ENCODE measurements around the gene ASCL2. TPM values are rescaled to one million over a fixed set of nuclear protein-coding genes. Genes with fewer than 3 reads are reported as not detected.

The ASCL2 gene, protein sequence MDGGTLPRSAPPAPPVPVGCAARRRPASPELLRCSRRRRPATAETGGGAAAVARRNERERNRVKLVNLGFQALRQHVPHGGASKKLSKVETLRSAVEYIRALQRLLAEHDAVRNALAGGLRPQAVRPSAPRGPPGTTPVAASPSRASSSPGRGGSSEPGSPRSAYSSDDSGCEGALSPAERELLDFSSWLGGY
- 0.03 to 0.07 TPM in 2 of 5 replicates, not detected in the others for total RNA-seq (2022; extraction: Qiagen RNA extraction; ENCODE audit: low read depth)

DNA sequence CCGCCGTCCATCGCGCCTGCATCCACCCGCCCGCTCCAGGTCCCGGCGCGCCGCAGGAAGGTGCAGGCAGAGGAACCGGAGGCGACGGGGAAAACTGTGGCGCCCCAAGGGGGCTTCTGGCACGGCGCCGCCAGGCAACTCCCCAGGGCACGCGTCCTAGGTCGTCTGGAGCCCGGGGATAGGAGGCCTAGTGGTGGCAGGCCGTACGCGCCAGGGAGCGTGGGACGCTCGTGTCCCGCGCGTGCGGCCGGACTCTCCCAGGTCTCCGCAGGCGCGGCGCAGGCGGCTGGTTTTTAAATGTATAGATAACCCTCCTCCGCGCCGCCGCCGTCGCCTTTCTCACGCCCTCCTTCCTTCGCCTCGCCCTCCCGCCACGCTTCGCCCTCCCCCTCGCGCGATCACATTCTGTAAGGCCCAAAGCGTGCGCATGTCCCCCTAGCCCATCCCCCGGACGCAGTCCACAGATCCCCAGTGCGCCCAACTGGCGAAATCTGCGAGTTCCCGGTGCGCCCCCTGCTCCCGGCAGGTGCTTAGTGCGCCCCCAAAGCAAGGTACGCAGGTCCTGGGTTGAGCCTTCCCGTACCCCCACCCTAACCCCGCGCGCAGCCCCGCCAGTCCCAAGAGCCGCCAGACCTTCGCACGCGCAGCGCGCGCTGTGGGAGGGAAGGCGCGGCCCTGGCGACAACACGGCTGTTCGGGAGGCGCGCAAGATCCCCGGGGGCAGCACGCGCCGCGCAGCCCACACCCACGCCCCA, at the start of gene ASCL2:
TSS of gene ASCL2 (minus strand) at position 267 of the 755 bp plus-strand sequence. CDS start at position 11, 256 bp downstream.

DNA sequence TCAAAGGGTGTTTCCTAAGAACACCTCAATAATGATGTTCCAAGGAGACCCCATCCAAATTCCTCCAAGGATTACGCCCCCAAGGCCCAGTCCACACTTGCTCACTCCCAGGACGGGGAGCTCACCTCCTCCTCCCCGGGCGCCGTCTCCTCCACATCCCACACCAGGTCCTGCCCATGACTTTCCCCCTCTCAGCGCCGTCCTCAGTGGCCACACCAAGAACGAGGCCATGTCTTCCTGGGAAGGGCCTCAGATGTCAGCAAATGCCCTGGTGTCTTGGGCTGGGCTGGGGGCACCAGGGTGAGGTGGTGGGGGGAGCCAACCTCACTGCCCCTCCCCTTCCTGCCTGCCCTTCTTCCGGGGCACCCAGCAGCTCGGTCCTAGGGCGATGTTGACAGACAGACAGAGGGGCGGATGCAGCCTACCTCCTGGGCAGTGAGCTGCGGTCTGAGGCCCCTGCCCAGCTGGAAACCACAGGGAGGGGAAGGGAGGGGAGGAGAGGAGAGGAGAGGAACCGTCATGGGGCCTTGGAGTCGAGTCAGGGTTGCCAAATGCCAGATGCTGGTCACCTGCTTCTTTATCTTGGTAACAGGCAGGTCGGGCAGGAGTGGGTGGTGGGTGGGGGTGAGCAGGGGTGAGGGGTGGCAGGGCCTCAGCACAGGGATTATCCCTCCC, 31.4 kb upstream of the ASCL2 start, which contains the start of the genes C11orf21 and TSPAN32:
TSS of gene C11orf21 (minus strand) at position 288 of the 675 bp plus-strand sequence. CDS start at position 178, 110 bp downstream.
TSS of gene TSPAN32 (plus strand) at position 383 of the 675 bp plus-strand sequence. CDS start at position 520, 137 bp downstream.

Other genes starting within 250 kb of the ASCL2 start
- 1.3 to 3.3 TPM (median 1.9 TPM) in 5 replicates for gene IGF2, start 131.2 kb downstream of the ASCL2 start, total RNA-seq (2022; extraction: Qiagen RNA extraction; ENCODE audit: low read depth)
- gene INS, start 109.4 kb downstream of the ASCL2 start, total RNA-seq (2022; extraction: Qiagen RNA extraction; ENCODE audit: low read depth), result not detected in 5 replicates
- gene TH, start 98.8 kb downstream of the ASCL2 start, total RNA-seq (2022; extraction: Qiagen RNA extraction; ENCODE audit: low read depth), result 0.09 TPM in 1 of 5 replicates, not detected in the others
- gene C11orf21, start 31.3 kb upstream of the ASCL2 start, total RNA-seq (2022; extraction: Qiagen RNA extraction; ENCODE audit: low read depth), result not detected in 5 replicates
- gene TSPAN32, start 31.4 kb upstream of the ASCL2 start, total RNA-seq (2022; extraction: Qiagen RNA extraction; ENCODE audit: low read depth), result not detected in 5 replicates
- 281 to 422 TPM (median 421 TPM) in 5 replicates for gene CD81, start 106.7 kb upstream of the ASCL2 start, total RNA-seq (2022; extraction: Qiagen RNA extraction; ENCODE audit: low read depth)
- gene TSSC4, start 130.2 kb upstream of the ASCL2 start, total RNA-seq (2022; extraction: Qiagen RNA extraction; ENCODE audit: low read depth), result 45.5 to 81.8 TPM (median 73.8 TPM) in 5 replicates
- not detected in 5 replicates for gene TRPM5, start 173.9 kb upstream of the ASCL2 start, total RNA-seq (2022; extraction: Qiagen RNA extraction; ENCODE audit: low read depth)
- 0.24 to 0.83 TPM (median 0.43 TPM) in 5 replicates for gene KCNQ1, start 174.4 kb upstream of the ASCL2 start, total RNA-seq (2022; extraction: Qiagen RNA extraction; ENCODE audit: low read depth)